Measurements from ENCODE around the gene RNU1-1. TPM values are rescaled to one million over a fixed set of nuclear protein-coding genes. Genes with fewer than 3 reads are reported as not detected.
"Not testable (repeated sequence)": the region's sequence is repeated elsewhere in the genome, so short reads cannot be mapped to it uniquely, and the experiment has no call there.

Gene RNU1-1
- total and polyA plus RNA-seq, 10 of the 15 experiments (the other 5 are each of a cell fraction or from before 2014, with no cell fraction given), result under 0.01 to 20,946 (median 4.7) TPM; not detected in 2

- ATAC-seq; H3K27me3 ChIP-seq (replicated peaks in 1 of 2; ENCODE audit: control insufficient read depth in 2 of 2, insufficient read depth in 2 of 2, low read length in 1 of 2); H3K4me2 ChIP-seq (ENCODE audit: control insufficient read depth, insufficient read depth); H4K20me1 ChIP-seq (ENCODE audit: control insufficient read depth, insufficient read depth); H3K4me1 ChIP-seq (ENCODE audit: control insufficient read depth, insufficient read depth, low read length); POLR2A ChIA-PET; H3K27ac ChIP-seq (ENCODE audit: control insufficient read depth, insufficient read depth); in situ Hi-C loops (cut with MboI); H2AFZ ChIP-seq (ENCODE audit: control insufficient read depth, low read depth, low read length); H3K9ac ChIP-seq (ENCODE audit: control insufficient read depth, insufficient read depth, low read length); H3K79me2 ChIP-seq (ENCODE audit: control insufficient read depth, insufficient read depth, low read length); BruUV-seq (replicated peaks); H3K9me3 ChIP-seq (replicated peaks; ENCODE audit: control insufficient read depth, insufficient read depth, low read length); DNase-seq (ENCODE audit: low read depth, low spot score); H3K36me3 ChIP-seq (ENCODE audit: control insufficient read depth in 2 of 2, insufficient read depth in 2 of 2, low read length in 1 of 2); FAIRE-seq; RAD21 ChIA-PET (ENCODE audit: unreplicated experiment): not testable (repeated sequence)
- SMC1A ChIA-PET (ENCODE audit: uncharacterized antibody, unreplicated experiment), result interaction anchor here (1.0 kb wide), 1 partner anchor 58 kb away, joined by 3 read pairs; the partner anchor contains the start of gene NECAP2
- intact Hi-C loops (cut with micrococcal nuclease; ENCODE audit: unreplicated experiment), result loop anchor here (5.0 kb wide), 1 partner anchor 56 kb away; the partner anchor contains the start of gene NECAP2
- 81% methylated on average over 10 of the region's 10 CpGs for WGBS (ENCODE audit: insufficient coverage, insufficient replicate concordance, low lambda C conversion rate, missing lambda C conversion rate)
- H3K4me3 ChIP-seq, result peak overlapping the region; percentile 70; the same call in 1 of the 2 replicates
- CTCF ChIA-PET, result interaction anchor here (0.8 to 2.4 kb wide), 2 partner anchors 58 to 419 kb away, joined by 3 to 7 read pairs; partner anchors contain the start of gene NECAP2
These were observed 16.0 kb downstream of the RNU1-1 start for GRCh38 chr1:16498047-16498446.

GRCh38 chr1:16497474-16497904 lies 16.6 kb downstream of the RNU1-1 start:
- CTCF ChIA-PET, result interaction anchor here (0.7 to 2.4 kb wide), 3 partner anchors 46 to 419 kb away, joined by 3 to 7 read pairs (median 3); partner anchors contain the start of gene NECAP2
- H3K4me3 ChIP-seq; H3K4me1 ChIP-seq (ENCODE audit: control insufficient read depth, insufficient read depth, low read length); H3K9ac ChIP-seq (ENCODE audit: control insufficient read depth, insufficient read depth, low read length); H3K4me2 ChIP-seq (ENCODE audit: control insufficient read depth, insufficient read depth); DNase-seq (ENCODE audit: low read depth, low spot score); BruUV-seq (replicated peaks); H3K36me3 ChIP-seq (ENCODE audit: control insufficient read depth in 2 of 2, insufficient read depth in 2 of 2, low read length in 1 of 2); H3K27me3 ChIP-seq (replicated peaks in 1 of 2; ENCODE audit: control insufficient read depth in 2 of 2, insufficient read depth in 2 of 2, low read length in 1 of 2); FAIRE-seq; H3K9me3 ChIP-seq (replicated peaks; ENCODE audit: control insufficient read depth, insufficient read depth, low read length); ATAC-seq; H2AFZ ChIP-seq (ENCODE audit: control insufficient read depth, low read depth, low read length); POLR2A ChIA-PET; RAD21 ChIA-PET (ENCODE audit: unreplicated experiment); H3K79me2 ChIP-seq (ENCODE audit: control insufficient read depth, insufficient read depth, low read length); H3K27ac ChIP-seq (ENCODE audit: control insufficient read depth, insufficient read depth); in situ Hi-C loops (cut with MboI); H4K20me1 ChIP-seq (ENCODE audit: control insufficient read depth, insufficient read depth): not testable (repeated sequence)
- TF ChIP-seq CTCF (IDR thresholded peaks at IDR 0.05 in 2 of 3, conservative IDR thresholded peaks at IDR 0.05 in 1 of 3; ENCODE audit: control insufficient read depth in 2 of 3, extremely low read depth in 1 of 3, insufficient read depth in 1 of 3, low read depth in 3 of 3, low read length in 3 of 3), result 0 out of 6 replicates have a peak, but pooled peaks of 1 of the 3 experiments have one; percentile 6
- WGBS (ENCODE audit: insufficient coverage, insufficient replicate concordance, low lambda C conversion rate, missing lambda C conversion rate), result 91% methylated on average over 5 of the region's 5 CpGs
- SMC1A ChIA-PET (ENCODE audit: uncharacterized antibody, unreplicated experiment), result interaction anchor here (1.0 kb wide), 1 partner anchor 57 kb away, joined by 3 read pairs; the partner anchor contains the start of gene NECAP2
- intact Hi-C loops (cut with micrococcal nuclease; ENCODE audit: unreplicated experiment), result loop anchor here (5.0 kb wide), 1 partner anchor 55 kb away; the partner anchor contains the start of gene NECAP2

- H3K27ac ChIP-seq (ENCODE audit: control insufficient read depth, insufficient read depth); ATAC-seq; in situ Hi-C loops (cut with MboI); H3K4me1 ChIP-seq (ENCODE audit: control insufficient read depth, insufficient read depth, low read length); H3K9ac ChIP-seq (ENCODE audit: control insufficient read depth, insufficient read depth, low read length); intact Hi-C loops (cut with micrococcal nuclease; ENCODE audit: unreplicated experiment); FAIRE-seq; RAD21 ChIA-PET (ENCODE audit: unreplicated experiment); H3K79me2 ChIP-seq (ENCODE audit: control insufficient read depth, insufficient read depth, low read length); H3K4me3 ChIP-seq; H2AFZ ChIP-seq (ENCODE audit: control insufficient read depth, low read depth, low read length); H3K4me2 ChIP-seq (ENCODE audit: control insufficient read depth, insufficient read depth); H4K20me1 ChIP-seq (ENCODE audit: control insufficient read depth, insufficient read depth); DNase-seq (ENCODE audit: low read depth, low spot score); H3K36me3 ChIP-seq (ENCODE audit: control insufficient read depth in 2 of 2, insufficient read depth in 2 of 2, low read length in 1 of 2); H3K9me3 ChIP-seq (replicated peaks; ENCODE audit: control insufficient read depth, insufficient read depth, low read length); BruUV-seq (replicated peaks); H3K27me3 ChIP-seq (replicated peaks in 1 of 2; ENCODE audit: control insufficient read depth in 2 of 2, insufficient read depth in 2 of 2, low read length in 1 of 2): not testable (repeated sequence)
- 86% methylated on average over 9 of the region's 9 CpGs for WGBS (ENCODE audit: insufficient coverage, insufficient replicate concordance, low lambda C conversion rate, missing lambda C conversion rate)
- CTCF ChIA-PET, result interaction anchor here (0.6 kb wide), 1 partner anchor 289 kb away, joined by 3 read pairs; no protein-coding TSS in a partner anchor
- POLR2A ChIA-PET, result interaction anchor here (0.6 kb wide), 1 partner anchor 41 kb away, joined by 5 read pairs; no protein-coding TSS in a partner anchor
- SMC1A ChIA-PET (ENCODE audit: uncharacterized antibody, unreplicated experiment), result interaction anchor here (1.0 kb wide), 1 partner anchor 107 kb away, joined by 3 read pairs; no protein-coding TSS in a partner anchor
These were observed 20.4 kb downstream of the RNU1-1 start for GRCh38 chr1:16493731-16494130.

Data from GM12878 (cell line).